GM18867 (cell line): ENCODE results near the gene ZDHHC22.

Experiments used
- ATAC-seq: cut with Tn5 transposase; IDR thresholded peaks from one replicate; pipeline ENCODE4 v1.9.1; 2021; ENCODE audit warnings: mild to moderate bottlenecking, moderate library complexity; ENCODE audit not compliant: unreplicated experiment

ZDHHC22 gene

GRCh38 chr14:77085538-77085937 is 56.1 kb downstream of the ZDHHC22 start:
- no peak for ATAC-seq

GRCh38 chr14:77084985-77085384 is 56.6 kb downstream of the ZDHHC22 start:
- no peak for ATAC-seq

- no peak for ATAC-seq
These were observed 58.5 kb downstream of the ZDHHC22 start for GRCh38 chr14:77083082-77083481.

- ATAC-seq, result no peak
These were observed 59.2 kb downstream of the ZDHHC22 start for GRCh38 chr14:77082356-77082755.
